Activated CD4-positive, alpha-beta T cell treated with anti-CD3 and anti-CD28 coated beads for 1 hour (primary cell): Measurements from ENCODE around the gene GRWD1.
A peak's percentile ranks its signal among the peaks of the same experiment; 100 is the strongest.

ENCODE experiments used
- DNase-seq: peaks from one replicate; pipeline ENCODE4 v3.0.0-alpha.2; 2020

GRWD1 gene

GRCh38 chr19:48461651-48461981, 15.8 kb downstream of the GRWD1 start:
- no peak for DNase-seq

- DNase-seq = no peak
Measured at GRCh38 chr19:48461982-48462655, 16.3 kb downstream of the GRWD1 start.

GRCh38 chr19:48465215-48465614, 19.4 kb downstream of the GRWD1 start:
- no peak for DNase-seq

GRCh38 chr19:48466561-48467325, 21.0 kb downstream of the GRWD1 start:
- no peak for DNase-seq

- peak; percentile 100 for DNase-seq
Measured at GRCh38 chr19:48468772-48469288, 23.0 kb downstream of the GRWD1 start.

GRCh38 chr19:48469289-48469881, 23.6 kb downstream of the GRWD1 start, which contains the start of gene CYTH2:
Gene CYTH2, plus strand, starts transcription at chr19:48469369. Its CDS starts 139 bp downstream, at chr19:48469508.
- peak; percentile 48 for DNase-seq

GRCh38 chr19:48469934-48470680, 24.3 kb downstream of the GRWD1 start:
- DNase-seq = no peak

GRCh38 chr19:48470856-48471255, 25.1 kb downstream of the GRWD1 start:
- no peak for DNase-seq

GRCh38 chr19:48471836-48472235, 26.1 kb downstream of the GRWD1 start:
- DNase-seq = no peak

- no peak for DNase-seq
Measured at GRCh38 chr19:48473161-48473966, 27.6 kb downstream of the GRWD1 start.

GRCh38 chr19:48474084-48474592, 28.4 kb downstream of the GRWD1 start:
- no peak for DNase-seq

- no peak for DNase-seq
Measured at GRCh38 chr19:48475369-48476068, 29.7 kb downstream of the GRWD1 start.

- no peak for DNase-seq
Measured at GRCh38 chr19:48476176-48476575, 30.4 kb downstream of the GRWD1 start.

- no peak for DNase-seq
Measured at GRCh38 chr19:48477067-48477685, 31.4 kb downstream of the GRWD1 start.

- no peak for DNase-seq
Measured at GRCh38 chr19:48477698-48478338, 32.0 kb downstream of the GRWD1 start.

GRCh38 chr19:48478339-48479256, 32.8 kb downstream of the GRWD1 start:
- no peak for DNase-seq

- DNase-seq = no peak
Measured at GRCh38 chr19:48479686-48480085, 33.9 kb downstream of the GRWD1 start.

GRCh38 chr19:48480183-48480557, 34.4 kb downstream of the GRWD1 start:
- no peak for DNase-seq
